ENCODE results near the gene SLC6A15.

DNA sequence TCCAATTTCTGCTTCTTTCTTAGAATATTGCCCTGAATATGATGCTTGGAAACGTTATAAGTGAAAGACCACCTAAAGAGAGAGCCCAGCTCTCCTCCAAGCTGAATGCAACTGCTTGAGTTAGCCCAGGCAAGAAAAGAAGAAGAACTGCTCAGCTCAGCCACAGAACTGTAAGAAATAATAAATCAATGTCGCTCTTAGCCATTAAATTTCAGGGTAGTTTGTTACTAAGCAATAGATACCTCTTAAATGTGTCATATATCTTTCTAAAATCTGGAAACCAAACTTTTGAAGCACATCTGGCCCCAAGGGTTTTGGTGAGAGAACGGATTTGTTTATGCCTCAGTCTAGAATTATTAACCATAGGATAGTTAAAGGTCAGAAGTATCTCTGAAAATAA is 50.4 kb downstream of the SLC6A15 start:
- TF ChIP-seq, protein P1, sequence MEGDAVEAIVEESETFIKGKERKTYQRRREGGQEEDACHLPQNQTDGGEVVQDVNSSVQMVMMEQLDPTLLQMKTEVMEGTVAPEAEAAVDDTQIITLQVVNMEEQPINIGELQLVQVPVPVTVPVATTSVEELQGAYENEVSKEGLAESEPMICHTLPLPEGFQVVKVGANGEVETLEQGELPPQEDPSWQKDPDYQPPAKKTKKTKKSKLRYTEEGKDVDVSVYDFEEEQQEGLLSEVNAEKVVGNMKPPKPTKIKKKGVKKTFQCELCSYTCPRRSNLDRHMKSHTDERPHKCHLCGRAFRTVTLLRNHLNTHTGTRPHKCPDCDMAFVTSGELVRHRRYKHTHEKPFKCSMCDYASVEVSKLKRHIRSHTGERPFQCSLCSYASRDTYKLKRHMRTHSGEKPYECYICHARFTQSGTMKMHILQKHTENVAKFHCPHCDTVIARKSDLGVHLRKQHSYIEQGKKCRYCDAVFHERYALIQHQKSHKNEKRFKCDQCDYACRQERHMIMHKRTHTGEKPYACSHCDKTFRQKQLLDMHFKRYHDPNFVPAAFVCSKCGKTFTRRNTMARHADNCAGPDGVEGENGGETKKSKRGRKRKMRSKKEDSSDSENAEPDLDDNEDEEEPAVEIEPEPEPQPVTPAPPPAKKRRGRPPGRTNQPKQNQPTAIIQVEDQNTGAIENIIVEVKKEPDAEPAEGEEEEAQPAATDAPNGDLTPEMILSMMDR (IDR thresholded peaks at IDR 0.05): no peak
- no peak for TF ChIP-seq POLR2A (IDR thresholded peaks at IDR 0.05)

Data from esophagus squamous epithelium (tissue), 4 donors.